K562 (cell line): ENCODE results near the gene CCDC32. TPM values are rescaled to one million over a fixed set of nuclear protein-coding genes. Genes with fewer than 3 reads are reported as not detected.
A peak's percentile ranks its signal among the peaks of the same experiment; 100 is the strongest.

Experiments used
- AFF4 ChIP-seq: sonication (generic); formaldehyde crosslinking; IDR thresholded peaks from 2 replicates; pipeline ENCODE4 v1.8.0; 2023; ENCODE audit warnings: mild to moderate bottlenecking, missing genetic modification reagents
- ARID4B ChIP-seq: sonication (generic); formaldehyde crosslinking; IDR thresholded peaks from 2 replicates; pipeline ENCODE4 v1.8.0; 2022; ENCODE audit warnings: mild to moderate bottlenecking, missing genetic modification reagents
- ETV6 ChIP-seq, 3 experiments: fragments of 150-350 bp in 1 of 3; sonication (generic) in 1 of 3; formaldehyde crosslinking in 1 of 3; IDR thresholded peaks; 2 replicates each; pipeline versions ENCODE4 v1.6.1 to v1.8.0; 2014 to 2022; ENCODE audit warnings: borderline replicate concordance in 2 of 3, low read depth in 2 of 3, antibody characterized with exemption in 1 of 3, low read length in 1 of 3, mild to moderate bottlenecking in 1 of 3, missing genetic modification reagents in 1 of 3
- MAZ ChIP-seq, 2 experiments: fragments of 450-650 bp in 1 of 2; sonication (generic) in 1 of 2; formaldehyde crosslinking; IDR thresholded peaks in 1 of 2; conservative IDR thresholded peaks in 1 of 2; 2 replicates each; pipeline versions ENCODE4 v1.4.0 to v1.5.0; 2020; ENCODE audit warnings: mild to moderate bottlenecking in 1 of 2, missing genetic modification reagents in 1 of 2
- MECOM ChIP-seq: fragments of 250-450 bp; sonication (Bioruptor Pico); IDR thresholded peaks from 2 replicates; pipeline ENCODE4 v1.8.0; 2022; ENCODE audit warnings: inconsistent platforms
- ZNF197 ChIP-seq: fragments of 200-800 bp; sonication (Bioruptor generic); IDR thresholded peaks from 2 replicates; pipeline ENCODE4 v1.6.1; 2016; ENCODE audit warnings: low read depth, missing genetic modification characterization, missing compliant biosample characterization
- polyA plus RNA-seq, 8 experiments: library from polyadenylated mRNA; depleted of rRNA in 4 of 8; stranded (reverse) in 5 of 8; unstranded in 3 of 8; fragments of >200 nt; fragmentation: Nextera tagmentation in 2 of 8; fragmentation: Illumina TruSeq in 1 of 8; extraction: Ambion mirVana in 2 of 8; extraction: Trizol in 1 of 8; gene quantifications; 2 replicates each; pipeline versions ENCODE4 v1.2.1 to v1.2.3, GENCODE V29; 2011 to 2014; ENCODE audit warnings: inconsistent platforms in 1 of 8, missing spikeins in 1 of 8
- total RNA-seq, 7 experiments: library from RNA; depleted of rRNA in 6 of 7; stranded (reverse); fragments of >200 nt in 6 of 7; fragmentation: Illumina TruSeq in 2 of 7; extraction: Trizol in 2 of 7; gene quantifications; 2 replicates each; pipeline versions ENCODE4 v1.2.1 to v1.2.3, GENCODE V29; 2011 to 2021; ENCODE audit warnings: low replicate concordance in 1 of 7
- TF ChIP-seq, protein P1 (sequence below): fragments of 450-650 bp; IDR thresholded peaks from 2 replicates; pipeline ENCODE4 v1.6.1; 2018; ENCODE audit warnings: mild to moderate bottlenecking, low read depth; ENCODE audit not compliant: partially characterized antibody
- TF ChIP-seq, protein P2 (sequence below): sonication (generic); IDR thresholded peaks from 2 replicates; pipeline ENCODE4 v1.6.1; 2016
- TF ChIP-seq, protein P3 (sequence below): fragments of 450-650 bp; conservative IDR thresholded peaks from 2 replicates; pipeline ENCODE4 v1.6.1; 2016; ENCODE audit warnings: missing genetic modification characterization, low read depth, mild to moderate bottlenecking, control low read depth, missing compliant biosample characterization

The CCDC32 gene
- total and polyA plus RNA-seq, 9 of the 15 experiments (the other 6 are each of a cell fraction or from before 2014, with no cell fraction given) = 22.2 to 94.8 (median 37.1) TPM

GRCh38 chr15:40593588-40594428 lies 29.0 kb upstream of the CCDC32 start, which contains the start of gene KNL1 (continued):
- TF ChIP-seq AFF4 (CRISPR knock-in tag) = peak; percentile 78; the same call in 1 of the 2 replicates
- peak in 1 of 2 experiments; percentile 36; a peak in 1 of 4 replicates for TF ChIP-seq MAZ (CRISPR knock-in tag; conservative IDR thresholded peaks at IDR 0.05 in 1 of 2, IDR thresholded peaks at IDR 0.05 in 1 of 2)
- TF ChIP-seq ZNF197 (CRISPR knock-in tag) = peak; percentile 72; the same call in 1 of the 2 replicates
- TF ChIP-seq, protein P1, sequence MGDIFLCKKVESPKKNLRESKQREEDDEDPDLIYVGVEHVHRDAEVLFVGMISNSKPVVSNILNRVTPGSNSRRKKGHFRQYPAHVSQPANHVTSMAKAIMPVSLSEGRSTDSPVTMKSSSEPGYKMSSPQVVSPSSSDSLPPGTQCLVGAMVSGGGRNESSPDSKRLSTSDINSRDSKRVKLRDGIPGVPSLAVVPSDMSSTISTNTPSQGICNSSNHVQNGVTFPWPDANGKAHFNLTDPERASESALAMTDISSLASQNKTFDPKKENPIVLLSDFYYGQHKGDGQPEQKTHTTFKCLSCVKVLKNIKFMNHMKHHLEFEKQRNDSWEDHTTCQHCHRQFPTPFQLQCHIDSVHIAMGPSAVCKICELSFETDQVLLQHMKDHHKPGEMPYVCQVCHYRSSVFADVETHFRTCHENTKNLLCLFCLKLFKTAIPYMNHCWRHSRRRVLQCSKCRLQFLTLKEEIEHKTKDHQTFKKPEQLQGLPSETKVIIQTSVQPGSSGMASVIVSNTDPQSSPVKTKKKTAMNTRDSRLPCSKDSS = no peak
- TF ChIP-seq, protein P2, sequence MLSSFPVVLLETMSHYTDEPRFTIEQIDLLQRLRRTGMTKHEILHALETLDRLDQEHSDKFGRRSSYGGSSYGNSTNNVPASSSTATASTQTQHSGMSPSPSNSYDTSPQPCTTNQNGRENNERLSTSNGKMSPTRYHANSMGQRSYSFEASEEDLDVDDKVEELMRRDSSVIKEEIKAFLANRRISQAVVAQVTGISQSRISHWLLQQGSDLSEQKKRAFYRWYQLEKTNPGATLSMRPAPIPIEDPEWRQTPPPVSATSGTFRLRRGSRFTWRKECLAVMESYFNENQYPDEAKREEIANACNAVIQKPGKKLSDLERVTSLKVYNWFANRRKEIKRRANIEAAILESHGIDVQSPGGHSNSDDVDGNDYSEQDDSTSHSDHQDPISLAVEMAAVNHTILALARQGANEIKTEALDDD = peak; percentile 72; the same call in 1 of the 2 replicates
- TF ChIP-seq ETV6 (IDR thresholded peaks at IDR 0.05; ENCODE audit: borderline replicate concordance in 1 of 2, low read depth in 2 of 2, low read length in 1 of 2) = no peak
- TF ChIP-seq ETV6 (CRISPR knock-in tag; IDR thresholded peaks at IDR 0.05; ENCODE audit: borderline replicate concordance) = 0 out of 2 replicates have a peak, but pooled peaks have one; percentile 29
- no peak; the same call in none of the 2 replicates for TF ChIP-seq ARID4B
- TF ChIP-seq, protein P3, sequence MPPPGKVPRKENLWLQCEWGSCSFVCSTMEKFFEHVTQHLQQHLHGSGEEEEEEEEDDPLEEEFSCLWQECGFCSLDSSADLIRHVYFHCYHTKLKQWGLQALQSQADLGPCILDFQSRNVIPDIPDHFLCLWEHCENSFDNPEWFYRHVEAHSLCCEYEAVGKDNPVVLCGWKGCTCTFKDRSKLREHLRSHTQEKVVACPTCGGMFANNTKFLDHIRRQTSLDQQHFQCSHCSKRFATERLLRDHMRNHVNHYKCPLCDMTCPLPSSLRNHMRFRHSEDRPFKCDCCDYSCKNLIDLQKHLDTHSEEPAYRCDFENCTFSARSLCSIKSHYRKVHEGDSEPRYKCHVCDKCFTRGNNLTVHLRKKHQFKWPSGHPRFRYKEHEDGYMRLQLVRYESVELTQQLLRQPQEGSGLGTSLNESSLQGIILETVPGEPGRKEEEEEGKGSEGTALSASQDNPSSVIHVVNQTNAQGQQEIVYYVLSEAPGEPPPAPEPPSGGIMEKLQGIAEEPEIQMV (tag) = no peak
- TF ChIP-seq MECOM (CRISPR knock-in tag) = no peak
